Loucy (cell line): ENCODE data around the gene LAMB4.

Experiments used
- H2AFZ ChIP-seq: fragments of 200-600 bp; sonication (generic); 2 replicates; pipeline ENCODE4 v1.6.0; 2016; ENCODE audit warnings: antibody characterized with exemption, mild to moderate bottlenecking, low read length, moderate library complexity
- H3F3A ChIP-seq: fragments of 200-600 bp; 2 replicates; pipeline ENCODE4 v1.6.0; 2016; ENCODE audit warnings: antibody characterized with exemption, low read depth, mild to moderate bottlenecking
- H3K27me3 ChIP-seq: fragments of 200-600 bp; sonication (generic); 2 replicates; pipeline ENCODE4 v1.6.1; 2014; ENCODE audit warnings: low read length, mild to moderate bottlenecking; ENCODE audit not compliant: insufficient read depth, poor library complexity, severe bottlenecking
- H3K36me3 ChIP-seq: fragments of 200-600 bp; sonication (generic); 2 replicates; pipeline ENCODE4 v1.6.1; 2016; ENCODE audit warnings: low read length; ENCODE audit not compliant: insufficient read depth
- H3K4me1 ChIP-seq: fragments of 200-600 bp; sonication (generic); 2 replicates; pipeline ENCODE4 v1.5.1; 2014; ENCODE audit warnings: low read length, mild to moderate bottlenecking; ENCODE audit not compliant: insufficient read depth, poor library complexity, severe bottlenecking
- H3K4me2 ChIP-seq: fragments of 200-600 bp; sonication (generic); 2 replicates; pipeline ENCODE4 v1.6.0; 2014; ENCODE audit warnings: antibody characterized with exemption, low read length, low read depth, mild to moderate bottlenecking; ENCODE audit not compliant: poor library complexity, severe bottlenecking
- H3K4me3 ChIP-seq: fragments of 200-600 bp; sonication (generic); 2 replicates; pipeline ENCODE4 v1.5.1; 2014; ENCODE audit warnings: low read length, mild to moderate bottlenecking, mixed read lengths; ENCODE audit not compliant: poor library complexity, severe bottlenecking
- H3K79me2 ChIP-seq: fragments of 200-600 bp; sonication (generic); 2 replicates; pipeline ENCODE4 v1.6.1; 2014; ENCODE audit warnings: low read length; ENCODE audit not compliant: insufficient read depth
- H3K9ac ChIP-seq: fragments of 200-600 bp; sonication (generic); 2 replicates; pipeline ENCODE4 v1.6.0; 2014; ENCODE audit warnings: mild to moderate bottlenecking, low read depth, low read length, moderate library complexity; ENCODE audit not compliant: poor library complexity, severe bottlenecking
- H3K9me2 ChIP-seq: fragments of 200-600 bp; sonication (generic); replicated peaks from 2 replicates; pipeline ENCODE4 v1.6.1; 2016; ENCODE audit warnings: low read depth, low read length, mixed read lengths
- H3K9me3 ChIP-seq: fragments of 200-600 bp; sonication (generic); 2 replicates; pipeline ENCODE4 v1.6.1; 2014; ENCODE audit warnings: mild to moderate bottlenecking, antibody characterized with exemption, low read length, low read depth; ENCODE audit not compliant: insufficient read depth
- H4K20me1 ChIP-seq: fragments of 200-600 bp; sonication (generic); 2 replicates; pipeline ENCODE4 v1.6.0; 2014; ENCODE audit warnings: antibody characterized with exemption, low read length, mild to moderate bottlenecking; ENCODE audit not compliant: insufficient read depth, poor library complexity, severe bottlenecking
- CTCF ChIP-seq: fragments of 200-600 bp; sonication (generic); conservative IDR thresholded peaks from 2 replicates; pipeline ENCODE4 v1.5.1; 2014; ENCODE audit warnings: mild to moderate bottlenecking, antibody characterized with exemption, low read length
- EZH2phosphoT487 ChIP-seq: fragments of 200-600 bp; IDR thresholded peaks from 2 replicates; pipeline ENCODE4 v1.6.1; 2018; ENCODE audit warnings: antibody characterized with exemption, mild to moderate bottlenecking, moderate library complexity, borderline replicate concordance

LAMB4 gene

DNA sequence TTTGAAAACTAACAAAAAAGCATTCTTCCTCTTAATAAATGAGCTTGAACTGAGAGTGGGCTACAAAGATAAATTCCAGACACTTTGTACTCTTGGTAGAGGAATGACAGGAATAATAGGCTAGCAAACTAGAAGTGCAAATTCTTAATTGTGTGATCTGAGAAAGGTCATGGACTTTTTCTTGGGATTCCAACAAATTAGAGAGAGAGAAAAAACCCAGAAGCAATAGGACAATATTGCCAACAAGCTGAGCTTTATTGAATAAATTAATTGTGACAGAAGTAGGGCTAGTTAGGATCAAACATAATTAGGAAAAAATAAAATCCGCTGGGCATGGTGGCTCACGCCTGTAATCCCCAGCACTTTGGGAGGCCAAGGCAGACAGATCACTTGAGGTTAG, 85.8 kb downstream of the LAMB4 start:
- no peaks in the 10 kb centered on the region for H3K9me2 ChIP-seq
- H3K4me2 ChIP-seq = no peak overlapping the region
- no peak overlapping the region for H3K9ac ChIP-seq
- H3F3A ChIP-seq = no peaks in the 10 kb centered on the region
- no peaks in the 10 kb centered on the region for H3K27me3 ChIP-seq
- H3K79me2 ChIP-seq = no peaks in the 10 kb centered on the region
- no peaks in the 10 kb centered on the region for H3K4me1 ChIP-seq
- no peak for TF ChIP-seq EZH2phosphoT487
- no peak for TF ChIP-seq CTCF
- H2AFZ ChIP-seq = no peak overlapping the region
- H4K20me1 ChIP-seq = no peaks in the 10 kb centered on the region
- no peaks in the 10 kb centered on the region for H3K9me3 ChIP-seq
- H3K36me3 ChIP-seq = no peaks in the 10 kb centered on the region
- no peak overlapping the region for H3K4me3 ChIP-seq

DNA sequence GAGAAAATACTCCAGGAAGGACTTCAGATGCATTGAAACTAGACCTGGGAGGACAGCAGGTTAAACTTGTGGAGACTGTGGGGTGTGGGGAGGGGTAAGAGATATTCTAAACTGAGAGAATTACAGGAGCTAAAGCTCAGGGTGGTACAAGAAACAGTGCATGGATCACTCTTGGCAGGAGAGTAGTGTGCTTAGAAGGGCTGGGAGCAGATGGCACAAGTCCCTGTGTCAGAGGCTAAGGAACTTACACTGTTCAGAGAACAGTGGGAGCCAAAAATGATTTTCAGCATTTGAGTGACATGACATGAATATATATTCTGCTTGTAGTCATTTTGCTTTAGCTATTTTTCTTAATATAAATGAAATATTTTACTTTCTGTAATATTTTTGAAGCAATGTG, 91.2 kb downstream of the LAMB4 start:
- TF ChIP-seq EZH2phosphoT487 = no peak
- no peak for TF ChIP-seq CTCF
- Histone ChIP-seq H2AFZ (no peak overlapping the region), H3K9ac (no peak overlapping the region)

DNA sequence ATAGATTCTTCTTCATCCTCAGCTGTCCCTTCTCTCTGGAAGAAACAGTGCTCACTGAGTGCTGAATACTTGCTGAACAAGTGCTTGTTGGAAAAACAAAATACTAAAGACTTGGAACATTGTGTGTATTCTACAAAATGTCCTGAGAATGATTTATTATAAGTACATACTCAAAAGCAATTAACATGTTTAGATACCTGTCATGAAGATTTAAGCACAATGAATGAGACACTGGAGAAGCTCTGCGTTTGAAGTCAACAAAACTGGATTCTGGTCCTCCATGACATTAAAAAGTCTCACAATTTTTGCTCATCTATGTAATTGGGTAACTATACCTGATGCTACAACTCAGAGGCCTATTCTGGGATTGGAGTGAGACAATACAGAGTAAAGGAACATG, 92.4 kb downstream of the LAMB4 start:
- H3K4me1 ChIP-seq = no peaks in the 10 kb centered on the region
- H3K36me3 ChIP-seq = no peaks in the 10 kb centered on the region
- H3K9me2 ChIP-seq = no peaks in the 10 kb centered on the region
- H3K4me2 ChIP-seq = no peak overlapping the region
- H2AFZ ChIP-seq = no peak overlapping the region
- H3K9me3 ChIP-seq = no peaks in the 10 kb centered on the region
- H3K79me2 ChIP-seq = no peaks in the 10 kb centered on the region
- H3K4me3 ChIP-seq = no peak overlapping the region
- no peaks in the 10 kb centered on the region for H3F3A ChIP-seq
- no peak overlapping the region for H3K9ac ChIP-seq
- no peaks in the 10 kb centered on the region for H4K20me1 ChIP-seq
- no peak for TF ChIP-seq CTCF
- TF ChIP-seq EZH2phosphoT487 = no peak
- no peaks in the 10 kb centered on the region for H3K27me3 ChIP-seq

More for the DNA sequence above, 91.2 kb downstream of the LAMB4 start:
- no peaks in the 10 kb centered on the region for H3K9me3 ChIP-seq
- no peaks in the 10 kb centered on the region for H3K27me3 ChIP-seq
- H3K79me2 ChIP-seq = no peaks in the 10 kb centered on the region
- no peaks in the 10 kb centered on the region for H3K4me1 ChIP-seq
- H3K9me2 ChIP-seq = no peaks in the 10 kb centered on the region
- no peaks in the 10 kb centered on the region for H4K20me1 ChIP-seq
- no peak overlapping the region for H3K4me3 ChIP-seq
- no peaks in the 10 kb centered on the region for H3F3A ChIP-seq
- no peak overlapping the region for H3K4me2 ChIP-seq
- no peaks in the 10 kb centered on the region for H3K36me3 ChIP-seq
